ENCODE measurements around the gene TET1.

DNA sequence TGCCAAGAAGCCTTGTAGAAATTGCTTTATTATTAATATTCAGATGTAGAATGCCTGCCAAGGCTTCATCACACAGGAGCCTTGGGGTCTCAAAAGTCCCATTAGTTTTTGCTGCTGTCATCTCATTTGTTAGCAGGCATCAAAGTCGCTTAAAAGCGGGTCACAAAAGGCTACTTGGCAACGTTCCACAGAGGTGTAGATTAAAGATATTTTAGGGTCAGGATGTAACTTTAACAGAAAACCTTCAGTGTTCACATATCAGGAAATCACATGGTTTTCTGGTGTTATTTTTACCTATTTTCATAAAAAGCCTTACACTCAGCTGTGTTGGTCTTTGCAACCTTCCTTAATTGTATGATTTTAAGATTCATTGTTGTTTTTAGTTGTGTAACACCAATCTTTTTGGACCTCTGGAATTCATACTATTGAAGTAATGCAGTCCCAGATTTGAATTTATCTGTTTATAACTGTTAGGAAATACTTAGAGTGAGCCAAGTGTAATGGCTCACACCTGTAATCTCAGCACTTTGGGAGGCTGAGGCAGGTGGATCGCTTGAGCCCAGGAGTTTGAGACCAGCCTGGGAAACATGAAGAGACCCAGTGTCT is 65.3 kb downstream of the TET1 start:
- TF ChIP-seq, protein P1, sequence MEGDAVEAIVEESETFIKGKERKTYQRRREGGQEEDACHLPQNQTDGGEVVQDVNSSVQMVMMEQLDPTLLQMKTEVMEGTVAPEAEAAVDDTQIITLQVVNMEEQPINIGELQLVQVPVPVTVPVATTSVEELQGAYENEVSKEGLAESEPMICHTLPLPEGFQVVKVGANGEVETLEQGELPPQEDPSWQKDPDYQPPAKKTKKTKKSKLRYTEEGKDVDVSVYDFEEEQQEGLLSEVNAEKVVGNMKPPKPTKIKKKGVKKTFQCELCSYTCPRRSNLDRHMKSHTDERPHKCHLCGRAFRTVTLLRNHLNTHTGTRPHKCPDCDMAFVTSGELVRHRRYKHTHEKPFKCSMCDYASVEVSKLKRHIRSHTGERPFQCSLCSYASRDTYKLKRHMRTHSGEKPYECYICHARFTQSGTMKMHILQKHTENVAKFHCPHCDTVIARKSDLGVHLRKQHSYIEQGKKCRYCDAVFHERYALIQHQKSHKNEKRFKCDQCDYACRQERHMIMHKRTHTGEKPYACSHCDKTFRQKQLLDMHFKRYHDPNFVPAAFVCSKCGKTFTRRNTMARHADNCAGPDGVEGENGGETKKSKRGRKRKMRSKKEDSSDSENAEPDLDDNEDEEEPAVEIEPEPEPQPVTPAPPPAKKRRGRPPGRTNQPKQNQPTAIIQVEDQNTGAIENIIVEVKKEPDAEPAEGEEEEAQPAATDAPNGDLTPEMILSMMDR (IDR thresholded peaks at IDR 0.05; ENCODE audit: insufficient read depth, low read length, poor library complexity, severe bottlenecking): no peak
- TF ChIP-seq EZH2phosphoT487 (conservative IDR thresholded peaks at IDR 0.05; ENCODE audit: low read length): no peak
